Measurements from ENCODE around the gene HNRNPH1. TPM values are rescaled to one million over a fixed set of nuclear protein-coding genes. Genes with fewer than 3 reads are reported as not detected.
"Not testable (repeated sequence)": the region's sequence is repeated elsewhere in the genome, so short reads cannot be mapped to it uniquely, and the experiment has no call there.

The HNRNPH1 gene
- total and polyA plus RNA-seq, 2 donors (not counting 1 experiment from before 2014, with no cell fraction given) = 214 to 689 TPM

DNA sequence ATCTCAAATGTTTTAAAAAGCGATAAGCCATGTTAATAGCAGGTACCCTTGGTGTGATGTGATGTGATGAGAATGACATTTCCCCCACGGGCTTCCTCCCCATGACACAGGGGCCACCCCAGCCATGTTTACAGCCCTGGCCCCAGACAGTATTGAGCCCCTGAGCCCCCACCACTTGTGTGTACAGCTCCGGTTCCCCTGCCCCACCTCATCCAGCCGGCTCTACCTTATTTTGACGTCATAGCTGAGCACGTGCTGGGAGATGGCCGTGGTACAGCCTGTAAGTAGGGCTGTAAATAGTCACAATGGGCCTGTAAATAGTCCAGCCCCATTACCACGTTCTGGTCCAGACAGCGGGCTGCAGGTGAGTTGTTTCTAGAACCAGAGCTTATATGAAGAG lies 24.9 kb upstream of the HNRNPH1 start:
- no peaks in the 10 kb centered on the region for H3K9me3 ChIP-seq (ENCODE audit: control insufficient read depth, insufficient read depth, low read depth, low read length)
- TF ChIP-seq, protein P1, sequence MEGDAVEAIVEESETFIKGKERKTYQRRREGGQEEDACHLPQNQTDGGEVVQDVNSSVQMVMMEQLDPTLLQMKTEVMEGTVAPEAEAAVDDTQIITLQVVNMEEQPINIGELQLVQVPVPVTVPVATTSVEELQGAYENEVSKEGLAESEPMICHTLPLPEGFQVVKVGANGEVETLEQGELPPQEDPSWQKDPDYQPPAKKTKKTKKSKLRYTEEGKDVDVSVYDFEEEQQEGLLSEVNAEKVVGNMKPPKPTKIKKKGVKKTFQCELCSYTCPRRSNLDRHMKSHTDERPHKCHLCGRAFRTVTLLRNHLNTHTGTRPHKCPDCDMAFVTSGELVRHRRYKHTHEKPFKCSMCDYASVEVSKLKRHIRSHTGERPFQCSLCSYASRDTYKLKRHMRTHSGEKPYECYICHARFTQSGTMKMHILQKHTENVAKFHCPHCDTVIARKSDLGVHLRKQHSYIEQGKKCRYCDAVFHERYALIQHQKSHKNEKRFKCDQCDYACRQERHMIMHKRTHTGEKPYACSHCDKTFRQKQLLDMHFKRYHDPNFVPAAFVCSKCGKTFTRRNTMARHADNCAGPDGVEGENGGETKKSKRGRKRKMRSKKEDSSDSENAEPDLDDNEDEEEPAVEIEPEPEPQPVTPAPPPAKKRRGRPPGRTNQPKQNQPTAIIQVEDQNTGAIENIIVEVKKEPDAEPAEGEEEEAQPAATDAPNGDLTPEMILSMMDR (conservative IDR thresholded peaks at IDR 0.05 in 1 of 2, IDR thresholded peaks at IDR 0.05 in 1 of 2; ENCODE audit: low read depth in 1 of 2, low read length in 2 of 2) = no peak
- TF ChIP-seq EZH2 (IDR thresholded peaks at IDR 0.05; ENCODE audit: low read length, missing control alignments) = no peak
- H3K27ac ChIP-seq (ENCODE audit: insufficient read depth, low read length) = no peak overlapping the region
- H4K20me1 ChIP-seq (ENCODE audit: control insufficient read depth, extremely low read depth, insufficient read depth, low read length) = no peaks in the 10 kb centered on the region
- H3K4me1 ChIP-seq (ENCODE audit: control insufficient read depth, extremely low read depth, insufficient read depth, low read length) = no peaks in the 10 kb centered on the region
- no peak overlapping the region for H2AFZ ChIP-seq (ENCODE audit: low read length)
- no peak overlapping the region for H3K4me3 ChIP-seq (replicated peaks in 1 of 4; ENCODE audit: control extremely low read depth in 1 of 4, insufficient read depth in 1 of 4, low read depth in 3 of 4, low read length in 4 of 4)
- no peaks in the 10 kb centered on the region for H3K79me2 ChIP-seq (ENCODE audit: control insufficient read depth, insufficient read depth, low read length)
- H3K36me3 ChIP-seq (ENCODE audit: control insufficient read depth, insufficient read depth, low read length) = no peaks in the 10 kb centered on the region
- no peak for DNase-seq (ENCODE audit: low read depth in 2 of 2)
- H3K9ac ChIP-seq (ENCODE audit: insufficient read depth, low read length) = no peak overlapping the region
- H3K27me3 ChIP-seq (ENCODE audit: control insufficient read depth, insufficient read depth, low read length) = peaks cover 3% of the 10 kb centered on the region
- H3K4me2 ChIP-seq (ENCODE audit: extremely low read depth, insufficient read depth, low read length) = no peak overlapping the region

DNA sequence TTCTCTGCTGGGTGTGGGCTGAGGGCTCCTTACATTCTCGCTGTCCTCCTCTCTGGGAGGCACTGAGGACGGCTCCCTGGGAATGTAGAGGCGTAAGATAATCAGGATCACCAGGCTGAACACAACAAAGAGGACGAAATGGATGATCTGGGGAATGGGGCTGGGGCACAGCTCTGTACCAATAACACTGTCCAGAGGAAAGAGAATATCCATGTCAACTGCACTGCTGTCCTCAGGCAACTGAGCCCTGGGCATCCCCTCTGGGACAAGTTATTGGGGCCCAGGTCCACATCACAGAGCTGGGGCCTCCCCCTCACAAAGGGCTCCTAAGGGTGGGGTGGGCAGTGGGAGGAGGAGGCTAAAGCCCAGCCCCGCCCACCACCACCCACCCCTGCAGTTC lies 21.3 kb upstream of the HNRNPH1 start:
- not testable (repeated sequence) for H3K27me3 ChIP-seq (ENCODE audit: control insufficient read depth, insufficient read depth, low read length); H3K4me2 ChIP-seq (ENCODE audit: extremely low read depth, insufficient read depth, low read length); H3K9ac ChIP-seq (ENCODE audit: insufficient read depth, low read length); H3K9me3 ChIP-seq (ENCODE audit: control insufficient read depth, insufficient read depth, low read depth, low read length); H3K79me2 ChIP-seq (ENCODE audit: control insufficient read depth, insufficient read depth, low read length); H3K4me1 ChIP-seq (ENCODE audit: control insufficient read depth, extremely low read depth, insufficient read depth, low read length); H3K27ac ChIP-seq (ENCODE audit: insufficient read depth, low read length); H3K36me3 ChIP-seq (ENCODE audit: control insufficient read depth, insufficient read depth, low read length); H2AFZ ChIP-seq (ENCODE audit: low read length); H3K4me3 ChIP-seq (replicated peaks in 1 of 4; ENCODE audit: control extremely low read depth in 1 of 4, insufficient read depth in 1 of 4, low read depth in 3 of 4, low read length in 4 of 4); H4K20me1 ChIP-seq (ENCODE audit: control insufficient read depth, extremely low read depth, insufficient read depth, low read length); DNase-seq (ENCODE audit: low read depth in 2 of 2)

DNA sequence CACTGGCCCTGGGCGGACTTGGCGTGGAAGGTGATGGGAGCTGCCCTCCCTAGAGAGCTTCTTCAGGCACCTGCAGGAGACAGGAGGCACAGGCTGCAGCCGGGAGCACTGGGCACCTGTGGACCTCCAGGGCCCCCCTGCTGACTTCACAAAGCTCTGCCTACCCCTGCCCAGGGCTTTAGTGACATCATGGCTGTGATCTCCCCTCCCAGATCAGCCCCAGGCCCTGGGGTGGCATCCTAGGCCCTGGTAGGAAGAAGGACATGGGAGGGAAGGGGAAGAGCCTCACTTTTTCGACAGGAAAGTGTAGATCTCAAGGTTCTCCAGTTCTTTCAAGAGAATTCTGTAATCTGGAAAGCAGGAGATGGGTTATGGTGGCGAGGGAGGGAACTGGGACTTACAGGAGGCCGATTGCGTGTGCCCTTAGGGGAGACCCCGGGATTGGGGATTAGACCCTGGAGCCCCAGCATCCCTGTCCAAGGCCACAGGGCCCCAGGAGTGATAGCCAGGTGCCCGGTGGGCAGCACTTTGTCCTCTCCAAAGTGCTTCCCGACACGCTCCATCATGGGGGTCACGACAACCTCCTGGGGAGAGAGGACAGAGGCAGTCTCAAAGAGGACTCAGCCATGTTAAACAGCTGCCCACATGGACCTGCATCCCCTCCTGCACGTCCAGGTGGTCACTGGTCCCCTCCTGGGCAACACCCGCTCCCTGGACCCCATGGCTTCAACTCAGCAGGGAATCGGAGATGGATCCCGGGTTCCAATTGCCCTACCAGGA lies 19.9 kb upstream of the HNRNPH1 start:
- not testable (repeated sequence) for H3K9me3 ChIP-seq (ENCODE audit: control insufficient read depth, insufficient read depth, low read depth, low read length); H4K20me1 ChIP-seq (ENCODE audit: control insufficient read depth, extremely low read depth, insufficient read depth, low read length); H3K27me3 ChIP-seq (ENCODE audit: control insufficient read depth, insufficient read depth, low read length); H3K4me2 ChIP-seq (ENCODE audit: extremely low read depth, insufficient read depth, low read length); H3K4me3 ChIP-seq (replicated peaks in 1 of 4; ENCODE audit: control extremely low read depth in 1 of 4, insufficient read depth in 1 of 4, low read depth in 3 of 4, low read length in 4 of 4); H3K36me3 ChIP-seq (ENCODE audit: control insufficient read depth, insufficient read depth, low read length); DNase-seq (ENCODE audit: low read depth in 2 of 2); H3K27ac ChIP-seq (ENCODE audit: insufficient read depth, low read length); H3K9ac ChIP-seq (ENCODE audit: insufficient read depth, low read length); H3K4me1 ChIP-seq (ENCODE audit: control insufficient read depth, extremely low read depth, insufficient read depth, low read length); H3K79me2 ChIP-seq (ENCODE audit: control insufficient read depth, insufficient read depth, low read length); H2AFZ ChIP-seq (ENCODE audit: low read length)

DNA sequence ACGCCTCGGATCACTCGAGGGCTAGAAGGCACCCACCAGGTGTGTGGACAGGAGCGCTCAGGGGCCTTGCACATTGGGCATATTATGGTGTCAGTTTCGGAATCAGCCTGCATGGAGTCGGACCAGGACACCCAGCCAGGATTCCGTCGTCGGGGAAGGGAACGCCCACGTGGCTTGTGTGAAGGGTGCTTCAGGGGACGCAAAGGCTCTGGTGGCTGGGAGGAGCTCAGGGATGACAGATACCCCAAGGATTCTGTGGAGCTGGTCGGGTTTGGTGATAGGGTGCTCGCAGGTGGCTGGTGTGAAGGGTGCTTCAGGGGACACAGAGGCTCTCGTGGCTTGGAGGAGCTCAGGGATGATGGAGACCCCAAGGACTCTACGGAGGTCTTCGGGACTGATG lies 19.2 kb upstream of the HNRNPH1 start:
- not testable (repeated sequence) for H3K79me2 ChIP-seq (ENCODE audit: control insufficient read depth, insufficient read depth, low read length); H4K20me1 ChIP-seq (ENCODE audit: control insufficient read depth, extremely low read depth, insufficient read depth, low read length); H2AFZ ChIP-seq (ENCODE audit: low read length); H3K9ac ChIP-seq (ENCODE audit: insufficient read depth, low read length); H3K9me3 ChIP-seq (ENCODE audit: control insufficient read depth, insufficient read depth, low read depth, low read length); H3K27ac ChIP-seq (ENCODE audit: insufficient read depth, low read length); H3K36me3 ChIP-seq (ENCODE audit: control insufficient read depth, insufficient read depth, low read length); H3K4me2 ChIP-seq (ENCODE audit: extremely low read depth, insufficient read depth, low read length); DNase-seq (ENCODE audit: low read depth in 2 of 2); H3K27me3 ChIP-seq (ENCODE audit: control insufficient read depth, insufficient read depth, low read length); H3K4me1 ChIP-seq (ENCODE audit: control insufficient read depth, extremely low read depth, insufficient read depth, low read length); H3K4me3 ChIP-seq (replicated peaks in 1 of 4; ENCODE audit: control extremely low read depth in 1 of 4, insufficient read depth in 1 of 4, low read depth in 3 of 4, low read length in 4 of 4)

DNA sequence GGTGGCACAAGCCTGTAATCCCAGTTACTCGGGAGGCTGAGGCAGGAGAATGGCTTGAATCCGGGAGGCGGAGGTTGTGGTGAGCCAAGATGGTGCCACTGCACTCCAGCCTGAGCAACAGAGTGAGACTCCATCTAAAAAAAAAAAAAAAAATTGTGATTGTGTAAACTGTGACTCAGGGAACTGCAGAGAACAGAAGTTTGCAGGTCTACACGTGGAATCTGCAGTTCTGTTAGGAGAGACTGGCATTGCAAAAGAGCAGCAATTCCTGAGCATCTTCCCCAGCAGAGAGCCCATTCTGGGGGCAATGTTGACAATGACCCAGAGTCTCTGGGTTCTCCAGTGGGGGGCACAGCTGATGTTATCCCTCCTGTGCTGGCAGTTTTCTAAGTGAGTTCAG lies 18.3 kb upstream of the HNRNPH1 start:
- DNase-seq (ENCODE audit: low read depth in 2 of 2); H3K4me2 ChIP-seq (ENCODE audit: extremely low read depth, insufficient read depth, low read length); H3K79me2 ChIP-seq (ENCODE audit: control insufficient read depth, insufficient read depth, low read length); H4K20me1 ChIP-seq (ENCODE audit: control insufficient read depth, extremely low read depth, insufficient read depth, low read length); H3K4me1 ChIP-seq (ENCODE audit: control insufficient read depth, extremely low read depth, insufficient read depth, low read length); H3K27me3 ChIP-seq (ENCODE audit: control insufficient read depth, insufficient read depth, low read length); H3K4me3 ChIP-seq (replicated peaks in 1 of 4; ENCODE audit: control extremely low read depth in 1 of 4, insufficient read depth in 1 of 4, low read depth in 3 of 4, low read length in 4 of 4); H3K9ac ChIP-seq (ENCODE audit: insufficient read depth, low read length); H2AFZ ChIP-seq (ENCODE audit: low read length); H3K36me3 ChIP-seq (ENCODE audit: control insufficient read depth, insufficient read depth, low read length); H3K27ac ChIP-seq (ENCODE audit: insufficient read depth, low read length); H3K9me3 ChIP-seq (ENCODE audit: control insufficient read depth, insufficient read depth, low read depth, low read length): not testable (repeated sequence)

DNA sequence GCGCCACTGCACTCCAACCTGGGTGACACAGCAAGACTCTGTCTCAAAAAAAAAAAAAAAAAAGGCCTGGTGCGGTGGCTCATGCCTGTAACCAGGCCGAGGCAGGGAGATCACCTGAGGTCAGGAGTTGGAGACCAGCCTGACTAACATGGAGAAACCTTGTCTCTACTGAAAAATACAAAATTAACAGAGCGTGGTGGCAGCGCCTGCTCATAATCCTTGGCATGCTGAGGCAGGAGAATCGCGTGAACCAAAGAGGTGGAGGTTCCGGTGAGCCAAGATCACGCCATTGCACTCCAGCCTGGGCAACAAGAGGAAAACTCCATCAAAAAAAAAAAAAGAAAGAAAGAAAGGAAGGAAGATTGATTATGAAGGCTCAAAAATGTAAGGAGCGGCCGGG lies 15.8 kb upstream of the HNRNPH1 start:
- not testable (repeated sequence) for H3K9ac ChIP-seq (ENCODE audit: insufficient read depth, low read length); H3K27me3 ChIP-seq (ENCODE audit: control insufficient read depth, insufficient read depth, low read length); H4K20me1 ChIP-seq (ENCODE audit: control insufficient read depth, extremely low read depth, insufficient read depth, low read length); DNase-seq (ENCODE audit: low read depth in 2 of 2); H3K4me1 ChIP-seq (ENCODE audit: control insufficient read depth, extremely low read depth, insufficient read depth, low read length); H3K4me2 ChIP-seq (ENCODE audit: extremely low read depth, insufficient read depth, low read length); H3K4me3 ChIP-seq (replicated peaks in 1 of 4; ENCODE audit: control extremely low read depth in 1 of 4, insufficient read depth in 1 of 4, low read depth in 3 of 4, low read length in 4 of 4); H2AFZ ChIP-seq (ENCODE audit: low read length); H3K27ac ChIP-seq (ENCODE audit: insufficient read depth, low read length); H3K79me2 ChIP-seq (ENCODE audit: control insufficient read depth, insufficient read depth, low read length); H3K36me3 ChIP-seq (ENCODE audit: control insufficient read depth, insufficient read depth, low read length); H3K9me3 ChIP-seq (ENCODE audit: control insufficient read depth, insufficient read depth, low read depth, low read length)
